ENCODE data around the gene EFHC1.

Gene EFHC1

GRCh38 chr6:52514514-52514913 lies 94.4 kb downstream of the EFHC1 start:
- Histone ChIP-seq H2AFZ (ENCODE audit: low read depth, low read length, severe bottlenecking) (no peak overlapping the region), H3K4me3 (ENCODE audit: insufficient read depth, low read length, poor library complexity, severe bottlenecking) (no peak overlapping the region), H3K27ac (ENCODE audit: low read depth, low read length) (no peak overlapping the region), H3K9me3 (ENCODE audit: insufficient read depth, low read length) (no peaks in the 10 kb centered on the region), H4K20me1 (ENCODE audit: low read depth, low read length) (no peaks in the 10 kb centered on the region), H3K79me2 (ENCODE audit: insufficient read depth, low read length) (no peaks in the 10 kb centered on the region), H3K9me2 (replicated peaks; ENCODE audit: insufficient read depth, low read length) (no peaks in the 10 kb centered on the region), H3F3A (ENCODE audit: insufficient read depth) (no peaks in the 10 kb centered on the region), H3K9ac (ENCODE audit: low read length) (no peak overlapping the region), H3K4me2 (ENCODE audit: low read depth, low read length, poor library complexity, severe bottlenecking) (no peak overlapping the region), H3K36me3 (ENCODE audit: low read length) (no peaks in the 10 kb centered on the region), H3K27me3 (ENCODE audit: low read length) (no peaks in the 10 kb centered on the region)
- TF ChIP-seq CTCF (IDR thresholded peaks at IDR 0.05; ENCODE audit: insufficient read depth, low read length, poor library complexity, severe bottlenecking) (no peak), EZH2phosphoT487 (conservative IDR thresholded peaks at IDR 0.05; ENCODE audit: low read length) (no peak)

DNA sequence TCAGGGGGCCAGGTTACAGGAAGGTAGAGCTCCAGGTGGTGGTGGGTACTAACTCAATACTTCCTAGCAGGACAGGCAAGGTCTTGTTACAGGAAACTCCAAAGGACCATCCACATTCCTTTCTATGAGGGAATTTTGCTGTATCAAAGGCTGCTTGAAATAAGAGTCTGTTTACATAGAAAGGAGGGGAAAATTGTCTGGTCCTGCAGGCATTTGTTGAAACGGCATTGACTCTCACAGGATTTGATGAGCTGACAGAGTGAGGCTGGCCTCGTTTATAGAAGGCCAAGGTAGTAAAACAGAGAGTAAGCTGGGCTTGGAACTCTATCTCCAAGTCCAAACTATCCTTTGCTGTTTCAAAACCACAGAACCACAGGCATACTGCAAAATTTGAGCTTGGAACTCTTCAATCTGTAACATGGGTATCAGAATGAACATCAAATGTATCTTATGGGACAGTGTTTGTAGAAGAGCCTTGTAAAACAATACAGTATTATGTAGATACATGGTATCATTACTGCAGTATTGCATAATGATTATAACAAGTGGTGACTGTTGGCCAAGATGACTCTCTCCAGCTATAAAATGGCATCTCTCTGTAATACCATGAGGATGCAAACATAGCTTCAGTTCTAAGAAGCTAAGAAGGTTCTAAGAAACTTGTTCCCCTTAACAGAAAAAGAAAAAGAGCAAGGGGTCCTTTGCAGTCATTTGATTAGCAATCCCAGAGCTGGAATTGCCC lies 95.2 kb downstream of the EFHC1 start:
- Histone ChIP-seq H3K9ac (ENCODE audit: low read length) (no peak overlapping the region), H3K27me3 (ENCODE audit: low read length) (no peaks in the 10 kb centered on the region), H4K20me1 (ENCODE audit: low read depth, low read length) (no peaks in the 10 kb centered on the region), H3K27ac (ENCODE audit: low read depth, low read length) (no peak overlapping the region), H3K36me3 (ENCODE audit: low read length) (no peaks in the 10 kb centered on the region), H3F3A (ENCODE audit: insufficient read depth) (no peaks in the 10 kb centered on the region), H3K4me2 (ENCODE audit: low read depth, low read length, poor library complexity, severe bottlenecking) (no peak overlapping the region), H3K9me2 (replicated peaks; ENCODE audit: insufficient read depth, low read length) (no peaks in the 10 kb centered on the region), H3K4me3 (ENCODE audit: insufficient read depth, low read length, poor library complexity, severe bottlenecking) (no peak overlapping the region), H3K79me2 (ENCODE audit: insufficient read depth, low read length) (no peaks in the 10 kb centered on the region), H3K9me3 (ENCODE audit: insufficient read depth, low read length) (no peaks in the 10 kb centered on the region), H2AFZ (ENCODE audit: low read depth, low read length, severe bottlenecking) (no peak overlapping the region)
- TF ChIP-seq CTCF (IDR thresholded peaks at IDR 0.05; ENCODE audit: insufficient read depth, low read length, poor library complexity, severe bottlenecking) (no peak), EZH2phosphoT487 (conservative IDR thresholded peaks at IDR 0.05; ENCODE audit: low read length) (no peak)

- no peaks in the 10 kb centered on the region for H3K27me3 ChIP-seq (ENCODE audit: low read length)
- TF ChIP-seq CTCF (IDR thresholded peaks at IDR 0.05; ENCODE audit: insufficient read depth, low read length, poor library complexity, severe bottlenecking), result no peak
- TF ChIP-seq EZH2phosphoT487 (conservative IDR thresholded peaks at IDR 0.05; ENCODE audit: low read length), result no peak
- H3K9me3 ChIP-seq (ENCODE audit: insufficient read depth, low read length), result no peaks in the 10 kb centered on the region
- no peak overlapping the region for H3K9ac ChIP-seq (ENCODE audit: low read length)
- H3K4me3 ChIP-seq (ENCODE audit: insufficient read depth, low read length, poor library complexity, severe bottlenecking), result no peak overlapping the region
- no peak overlapping the region for H3K4me2 ChIP-seq (ENCODE audit: low read depth, low read length, poor library complexity, severe bottlenecking)
- no peaks in the 10 kb centered on the region for H3F3A ChIP-seq (ENCODE audit: insufficient read depth)
- H3K36me3 ChIP-seq (ENCODE audit: low read length), result no peaks in the 10 kb centered on the region
- no peak overlapping the region for H3K27ac ChIP-seq (ENCODE audit: low read depth, low read length)
- H2AFZ ChIP-seq (ENCODE audit: low read depth, low read length, severe bottlenecking), result no peak overlapping the region
- no peaks in the 10 kb centered on the region for H4K20me1 ChIP-seq (ENCODE audit: low read depth, low read length)
- no peaks in the 10 kb centered on the region for H3K79me2 ChIP-seq (ENCODE audit: insufficient read depth, low read length)
- no peaks in the 10 kb centered on the region for H3K9me2 ChIP-seq (replicated peaks; ENCODE audit: insufficient read depth, low read length)
Measured at GRCh38 chr6:52516269-52516668, 96.1 kb downstream of the EFHC1 start.
